K562 (cell line): ENCODE measurements around the gene C16orf92. TPM values are rescaled to one million over a fixed set of nuclear protein-coding genes. Genes with fewer than 3 reads are reported as not detected.
A peak's percentile ranks its signal among the peaks of the same experiment; 100 is the strongest.

ENCODE experiments used
- RBM22 ChIP-seq: fragments of 200-400 bp; formaldehyde crosslinking; IDR thresholded peaks from 2 replicates; pipeline ENCODE4 v1.6.1; 2018; ENCODE audit warnings: low read length, low read depth; ENCODE audit not compliant: poor library complexity, severe bottlenecking
- ZNF212 ChIP-seq: fragments of 450-650 bp; formaldehyde crosslinking; IDR thresholded peaks from 2 replicates; pipeline ENCODE4 v1.4.0; 2020; ENCODE audit warnings: mild to moderate bottlenecking
- polyA plus RNA-seq, 8 experiments: library from polyadenylated mRNA; depleted of rRNA in 4 of 8; stranded (reverse) in 5 of 8; unstranded in 3 of 8; fragments of >200 nt; fragmentation: Nextera tagmentation in 2 of 8; fragmentation: Illumina TruSeq in 1 of 8; extraction: Ambion mirVana in 2 of 8; extraction: Trizol in 1 of 8; gene quantifications; 2 replicates each; pipeline versions ENCODE4 v1.2.1 to v1.2.3, GENCODE V29; 2011 to 2014; ENCODE audit warnings: inconsistent platforms in 1 of 8, missing spikeins in 1 of 8
- total RNA-seq, 7 experiments: library from RNA; depleted of rRNA in 6 of 7; stranded (reverse); fragments of >200 nt in 6 of 7; fragmentation: Illumina TruSeq in 2 of 7; extraction: Trizol in 2 of 7; gene quantifications; 2 replicates each; pipeline versions ENCODE4 v1.2.1 to v1.2.3, GENCODE V29; 2011 to 2021; ENCODE audit warnings: low replicate concordance in 1 of 7
- TF ChIP-seq, protein P1 (sequence below), 2 experiments: fragments of 450-650 bp; formaldehyde crosslinking in 1 of 2; IDR thresholded peaks; 2 replicates each; pipeline versions ENCODE4 v1.4.0 to v1.6.1; 2014 to 2020; ENCODE audit warnings: mild to moderate bottlenecking in 2 of 2, borderline replicate concordance in 1 of 2, low read depth in 1 of 2
- TF ChIP-seq, protein P2 (sequence below): fragments of 250-450 bp; sonication (Bioruptor Pico); IDR thresholded peaks from 2 replicates; pipeline ENCODE4 v1.4.0; 2020; ENCODE audit warnings: mild to moderate bottlenecking, moderate library complexity, borderline replicate concordance
- TF ChIP-seq, protein P3 (sequence below): fragments of 250-450 bp; sonication (Bioruptor Pico); IDR thresholded peaks from 2 replicates; pipeline ENCODE4 v1.8.0; 2022; ENCODE audit warnings: inconsistent platforms
- TF ChIP-seq, protein P4 (sequence below), 2 experiments: IDR thresholded peaks in 1 of 2; conservative IDR thresholded peaks in 1 of 2; 2 replicates each; pipeline ENCODE4 v1.6.1; 2016; ENCODE audit warnings: low read depth in 2 of 2, mild to moderate bottlenecking in 1 of 2, missing compliant biosample characterization in 1 of 2, missing genetic modification characterization in 1 of 2, moderate library complexity in 1 of 2
- TF ChIP-seq, protein P5 (sequence below): fragments of 450-650 bp; formaldehyde crosslinking; IDR thresholded peaks from 2 replicates; pipeline ENCODE4 v1.4.0; 2020; ENCODE audit warnings: mild to moderate bottlenecking, moderate library complexity

The C16orf92 gene
- total and polyA plus RNA-seq, 9 of the 15 experiments (the other 6 are each of a cell fraction or from before 2014, with no cell fraction given) = not detected

DNA sequence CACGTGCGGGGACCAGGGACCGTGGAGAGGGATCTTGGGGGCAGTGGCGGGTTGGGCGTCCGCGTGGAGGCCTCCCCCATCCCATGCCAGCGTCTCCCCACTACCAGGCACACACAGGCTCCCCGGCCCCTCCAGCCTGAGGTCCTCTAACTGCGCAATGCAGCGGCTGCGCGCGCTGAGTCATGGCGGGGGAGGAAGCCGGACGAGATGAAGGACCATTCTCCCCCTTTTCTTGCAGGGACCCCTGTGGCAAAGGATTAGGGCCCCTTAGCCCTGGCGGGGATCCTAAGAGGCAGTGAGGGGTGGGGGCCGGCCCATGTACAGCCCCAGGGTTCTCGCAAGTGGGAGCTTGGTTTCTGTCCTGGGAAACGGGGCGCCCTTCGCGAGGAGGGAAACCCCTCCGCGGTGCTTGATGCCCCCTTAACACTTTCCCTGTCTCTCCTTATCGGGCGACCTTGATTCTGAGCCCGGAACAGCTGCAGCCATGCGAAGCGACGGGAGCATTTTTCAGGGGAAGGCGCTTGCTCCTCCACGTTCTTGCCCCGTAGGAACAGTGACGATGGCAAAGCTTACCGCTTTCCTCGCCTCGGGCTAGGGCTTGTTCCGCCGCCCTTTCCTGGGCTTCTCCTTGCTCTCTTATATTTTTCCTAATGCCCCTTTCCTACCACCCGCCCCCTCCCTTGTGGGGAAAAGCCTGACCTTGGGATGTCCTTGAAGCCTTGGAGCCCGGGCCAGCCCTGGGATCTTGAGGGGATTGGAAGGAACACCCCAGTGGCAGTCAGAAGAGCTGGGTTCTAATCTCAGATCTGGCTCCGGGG lies 43.2 kb downstream of the C16orf92 start (continued):
- TF ChIP-seq, protein P1, sequence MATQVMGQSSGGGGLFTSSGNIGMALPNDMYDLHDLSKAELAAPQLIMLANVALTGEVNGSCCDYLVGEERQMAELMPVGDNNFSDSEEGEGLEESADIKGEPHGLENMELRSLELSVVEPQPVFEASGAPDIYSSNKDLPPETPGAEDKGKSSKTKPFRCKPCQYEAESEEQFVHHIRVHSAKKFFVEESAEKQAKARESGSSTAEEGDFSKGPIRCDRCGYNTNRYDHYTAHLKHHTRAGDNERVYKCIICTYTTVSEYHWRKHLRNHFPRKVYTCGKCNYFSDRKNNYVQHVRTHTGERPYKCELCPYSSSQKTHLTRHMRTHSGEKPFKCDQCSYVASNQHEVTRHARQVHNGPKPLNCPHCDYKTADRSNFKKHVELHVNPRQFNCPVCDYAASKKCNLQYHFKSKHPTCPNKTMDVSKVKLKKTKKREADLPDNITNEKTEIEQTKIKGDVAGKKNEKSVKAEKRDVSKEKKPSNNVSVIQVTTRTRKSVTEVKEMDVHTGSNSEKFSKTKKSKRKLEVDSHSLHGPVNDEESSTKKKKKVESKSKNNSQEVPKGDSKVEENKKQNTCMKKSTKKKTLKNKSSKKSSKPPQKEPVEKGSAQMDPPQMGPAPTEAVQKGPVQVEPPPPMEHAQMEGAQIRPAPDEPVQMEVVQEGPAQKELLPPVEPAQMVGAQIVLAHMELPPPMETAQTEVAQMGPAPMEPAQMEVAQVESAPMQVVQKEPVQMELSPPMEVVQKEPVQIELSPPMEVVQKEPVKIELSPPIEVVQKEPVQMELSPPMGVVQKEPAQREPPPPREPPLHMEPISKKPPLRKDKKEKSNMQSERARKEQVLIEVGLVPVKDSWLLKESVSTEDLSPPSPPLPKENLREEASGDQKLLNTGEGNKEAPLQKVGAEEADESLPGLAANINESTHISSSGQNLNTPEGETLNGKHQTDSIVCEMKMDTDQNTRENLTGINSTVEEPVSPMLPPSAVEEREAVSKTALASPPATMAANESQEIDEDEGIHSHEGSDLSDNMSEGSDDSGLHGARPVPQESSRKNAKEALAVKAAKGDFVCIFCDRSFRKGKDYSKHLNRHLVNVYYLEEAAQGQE (IDR thresholded peaks at IDR 0.05; ENCODE audit: borderline replicate concordance) = no peak
- TF ChIP-seq, protein P1 (CRISPR knock-in tag; IDR thresholded peaks at IDR 0.05; ENCODE audit: low read depth) = 0 out of 2 replicates have a peak, but pooled peaks have one; percentile 48
- no peak for TF ChIP-seq ZNF212
- TF ChIP-seq, protein P2, sequence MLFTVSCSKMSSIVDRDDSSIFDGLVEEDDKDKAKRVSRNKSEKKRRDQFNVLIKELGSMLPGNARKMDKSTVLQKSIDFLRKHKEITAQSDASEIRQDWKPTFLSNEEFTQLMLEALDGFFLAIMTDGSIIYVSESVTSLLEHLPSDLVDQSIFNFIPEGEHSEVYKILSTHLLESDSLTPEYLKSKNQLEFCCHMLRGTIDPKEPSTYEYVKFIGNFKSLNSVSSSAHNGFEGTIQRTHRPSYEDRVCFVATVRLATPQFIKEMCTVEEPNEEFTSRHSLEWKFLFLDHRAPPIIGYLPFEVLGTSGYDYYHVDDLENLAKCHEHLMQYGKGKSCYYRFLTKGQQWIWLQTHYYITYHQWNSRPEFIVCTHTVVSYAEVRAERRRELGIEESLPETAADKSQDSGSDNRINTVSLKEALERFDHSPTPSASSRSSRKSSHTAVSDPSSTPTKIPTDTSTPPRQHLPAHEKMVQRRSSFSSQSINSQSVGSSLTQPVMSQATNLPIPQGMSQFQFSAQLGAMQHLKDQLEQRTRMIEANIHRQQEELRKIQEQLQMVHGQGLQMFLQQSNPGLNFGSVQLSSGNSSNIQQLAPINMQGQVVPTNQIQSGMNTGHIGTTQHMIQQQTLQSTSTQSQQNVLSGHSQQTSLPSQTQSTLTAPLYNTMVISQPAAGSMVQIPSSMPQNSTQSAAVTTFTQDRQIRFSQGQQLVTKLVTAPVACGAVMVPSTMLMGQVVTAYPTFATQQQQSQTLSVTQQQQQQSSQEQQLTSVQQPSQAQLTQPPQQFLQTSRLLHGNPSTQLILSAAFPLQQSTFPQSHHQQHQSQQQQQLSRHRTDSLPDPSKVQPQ (CRISPR knock-in tag) = no peak
- TF ChIP-seq RBM22 = peak; percentile 84
- TF ChIP-seq, protein P3, sequence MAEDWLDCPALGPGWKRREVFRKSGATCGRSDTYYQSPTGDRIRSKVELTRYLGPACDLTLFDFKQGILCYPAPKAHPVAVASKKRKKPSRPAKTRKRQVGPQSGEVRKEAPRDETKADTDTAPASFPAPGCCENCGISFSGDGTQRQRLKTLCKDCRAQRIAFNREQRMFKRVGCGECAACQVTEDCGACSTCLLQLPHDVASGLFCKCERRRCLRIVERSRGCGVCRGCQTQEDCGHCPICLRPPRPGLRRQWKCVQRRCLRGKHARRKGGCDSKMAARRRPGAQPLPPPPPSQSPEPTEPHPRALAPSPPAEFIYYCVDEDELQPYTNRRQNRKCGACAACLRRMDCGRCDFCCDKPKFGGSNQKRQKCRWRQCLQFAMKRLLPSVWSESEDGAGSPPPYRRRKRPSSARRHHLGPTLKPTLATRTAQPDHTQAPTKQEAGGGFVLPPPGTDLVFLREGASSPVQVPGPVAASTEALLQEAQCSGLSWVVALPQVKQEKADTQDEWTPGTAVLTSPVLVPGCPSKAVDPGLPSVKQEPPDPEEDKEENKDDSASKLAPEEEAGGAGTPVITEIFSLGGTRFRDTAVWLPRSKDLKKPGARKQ (CRISPR knock-in tag) = no peak
- TF ChIP-seq, protein P4, sequence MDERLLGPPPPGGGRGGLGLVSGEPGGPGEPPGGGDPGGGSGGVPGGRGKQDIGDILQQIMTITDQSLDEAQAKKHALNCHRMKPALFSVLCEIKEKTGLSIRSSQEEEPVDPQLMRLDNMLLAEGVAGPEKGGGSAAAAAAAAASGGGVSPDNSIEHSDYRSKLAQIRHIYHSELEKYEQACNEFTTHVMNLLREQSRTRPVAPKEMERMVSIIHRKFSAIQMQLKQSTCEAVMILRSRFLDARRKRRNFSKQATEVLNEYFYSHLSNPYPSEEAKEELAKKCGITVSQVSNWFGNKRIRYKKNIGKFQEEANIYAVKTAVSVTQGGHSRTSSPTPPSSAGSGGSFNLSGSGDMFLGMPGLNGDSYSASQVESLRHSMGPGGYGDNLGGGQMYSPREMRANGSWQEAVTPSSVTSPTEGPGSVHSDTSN (CRISPR knock-in tag; IDR thresholded peaks at IDR 0.05; ENCODE audit: low read depth) = no peak
- TF ChIP-seq, protein P4 (tag; conservative IDR thresholded peaks at IDR 0.05; ENCODE audit: low read depth) = no peak
- TF ChIP-seq, protein P5, sequence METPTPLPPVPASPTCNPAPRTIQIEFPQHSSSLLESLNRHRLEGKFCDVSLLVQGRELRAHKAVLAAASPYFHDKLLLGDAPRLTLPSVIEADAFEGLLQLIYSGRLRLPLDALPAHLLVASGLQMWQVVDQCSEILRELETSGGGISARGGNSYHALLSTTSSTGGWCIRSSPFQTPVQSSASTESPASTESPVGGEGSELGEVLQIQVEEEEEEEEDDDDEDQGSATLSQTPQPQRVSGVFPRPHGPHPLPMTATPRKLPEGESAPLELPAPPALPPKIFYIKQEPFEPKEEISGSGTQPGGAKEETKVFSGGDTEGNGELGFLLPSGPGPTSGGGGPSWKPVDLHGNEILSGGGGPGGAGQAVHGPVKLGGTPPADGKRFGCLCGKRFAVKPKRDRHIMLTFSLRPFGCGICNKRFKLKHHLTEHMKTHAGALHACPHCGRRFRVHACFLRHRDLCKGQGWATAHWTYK (CRISPR knock-in tag) = 0 out of 2 replicates have a peak, but pooled peaks have one; percentile 40
